HepG2 (cell line): ENCODE data around the gene IFNA2. TPM values are rescaled to one million over a fixed set of nuclear protein-coding genes. Genes with fewer than 3 reads are reported as not detected.
A peak's percentile ranks its signal among the peaks of the same experiment; 100 is the strongest.

ENCODE experiments used
- ATAD3A ChIP-seq: sonication (generic); formaldehyde crosslinking; IDR thresholded peaks from 2 replicates; pipeline ENCODE4 v1.4.0; 2020; ENCODE audit warnings: missing genetic modification reagents
- GTF3A ChIP-seq: sonication (generic); formaldehyde crosslinking; conservative IDR thresholded peaks from 2 replicates; pipeline ENCODE4 v1.4.0; 2020; ENCODE audit warnings: mild to moderate bottlenecking, missing genetic modification reagents
- HES4 ChIP-seq: sonication (generic); formaldehyde crosslinking; IDR thresholded peaks from 2 replicates; pipeline ENCODE4 v1.9.0; 2021; ENCODE audit warnings: mild to moderate bottlenecking, missing genetic modification reagents, borderline replicate concordance
- HHEX ChIP-seq: IDR thresholded peaks from 2 replicates; pipeline ENCODE4 v1.6.1; 2016; ENCODE audit warnings: control low read depth
- KAT8 ChIP-seq: IDR thresholded peaks from 2 replicates; pipeline ENCODE4 v1.6.1; 2016; ENCODE audit warnings: missing genetic modification reagents, missing compliant biosample characterization
- MLXIP ChIP-seq: sonication (generic); formaldehyde crosslinking; IDR thresholded peaks from 2 replicates; pipeline ENCODE4 v1.9.0; 2021; ENCODE audit warnings: missing genetic modification reagents, borderline replicate concordance
- NFYB ChIP-seq: sonication (generic); formaldehyde crosslinking; IDR thresholded peaks from 2 replicates; pipeline ENCODE4 v1.4.0; 2020; ENCODE audit warnings: missing genetic modification reagents
- ZBTB43 ChIP-seq: sonication (generic); formaldehyde crosslinking; conservative IDR thresholded peaks from 2 replicates; pipeline ENCODE4 v1.4.0; 2020; ENCODE audit warnings: missing genetic modification reagents
- ZGPAT ChIP-seq: IDR thresholded peaks from 2 replicates; pipeline ENCODE4 v1.6.1; 2016; ENCODE audit warnings: mild to moderate bottlenecking
- ZKSCAN1 ChIP-seq: fragments of 150-350 bp; IDR thresholded peaks from 2 replicates; pipeline ENCODE4 v1.6.1; 2014; ENCODE audit warnings: low read length
- ZNF235 ChIP-seq: sonication (generic); formaldehyde crosslinking; IDR thresholded peaks from 2 replicates; pipeline ENCODE4 v1.8.1; 2023; ENCODE audit warnings: mild to moderate bottlenecking, missing genetic modification reagents, borderline replicate concordance
- ZNF362 ChIP-seq: sonication (generic); formaldehyde crosslinking; IDR thresholded peaks from 2 replicates; pipeline ENCODE4 v1.4.0; 2020; ENCODE audit warnings: missing genetic modification reagents, mild to moderate bottlenecking, borderline replicate concordance
- ZNF687 ChIP-seq: sonication (generic); formaldehyde crosslinking; IDR thresholded peaks from 2 replicates; pipeline ENCODE4 v1.5.1; 2020; ENCODE audit warnings: mild to moderate bottlenecking, missing genetic modification reagents, moderate library complexity
- ZNF7 ChIP-seq: IDR thresholded peaks from 2 replicates; pipeline ENCODE4 v1.6.1; 2016; ENCODE audit warnings: missing biosample characterization, missing genetic modification reagents
- ZNF773 ChIP-seq: sonication (generic); formaldehyde crosslinking; IDR thresholded peaks from 2 replicates; pipeline ENCODE4 v1.4.0; 2020; ENCODE audit warnings: missing genetic modification reagents, borderline replicate concordance
- ZSCAN21 ChIP-seq: sonication (generic); formaldehyde crosslinking; IDR thresholded peaks from 2 replicates; pipeline ENCODE4 v1.8.0; 2022; ENCODE audit warnings: mild to moderate bottlenecking, missing genetic modification reagents, moderate library complexity, borderline replicate concordance
- polyA plus RNA-seq, 8 experiments: library from polyadenylated mRNA; depleted of rRNA in 3 of 8; stranded (reverse) in 7 of 8; unstranded in 1 of 8; fragments of >200 nt; fragmentation: Illumina TruSeq in 4 of 8; extraction: Trizol in 4 of 8; gene quantifications; 2 replicates each; pipeline versions ENCODE4 v1.2.1 to v1.2.3, GENCODE V29; 2011 to 2016; ENCODE audit warnings: low read depth in 4 of 8, missing spikeins in 1 of 8, mixed read lengths in 1 of 8; ENCODE audit not compliant: insufficient read depth in 1 of 8
- total RNA-seq, 5 experiments: library from RNA; depleted of rRNA; stranded (reverse); fragments of >200 nt; fragmentation: Illumina TruSeq; extraction: Trizol; gene quantifications; 2 replicates each; pipeline ENCODE4 v1.2.3, GENCODE V29; 2016; ENCODE audit warnings: low read depth in 1 of 5

IFNA2 gene
- total and polyA plus RNA-seq, 2 of the 13 experiments (the other 11 are each of a cell fraction or from before 2014, with no cell fraction given) = not detected

GRCh38 chr9:21334701-21335632 is 50.2 kb downstream of the IFNA2 start, which contains the start of gene KLHL9 (continued):
- TF ChIP-seq KAT8 (peak; percentile 93), GTF3A (CRISPR knock-in tag) (no peak), ZNF687 (peak; percentile 93), NFYB (no peak), ZSCAN21 (peak; percentile 72; the same call in 1 of the 2 replicates), ZBTB43 (CRISPR knock-in tag) (0 out of 2 replicates have a peak, but pooled peaks have one; percentile 55), ATAD3A (CRISPR knock-in tag) (no peak), ZKSCAN1 (no peak), ZNF235 (no peak), ZNF7 (CRISPR knock-in tag) (no peak), MLXIP (no peak), ZNF362 (CRISPR knock-in tag) (no peak), ZGPAT (CRISPR knock-in tag) (peak; percentile 82; the same call in 1 of the 2 replicates), ZNF773 (CRISPR knock-in tag) (0 out of 2 replicates have a peak, but pooled peaks have one; percentile 67), HHEX (CRISPR knock-in tag) (no peak), HES4 (CRISPR knock-in tag) (peak; percentile 90)
